Neural crest cell (in vitro differentiated cells): ENCODE measurements around the gene CDRT15L2. TPM values are rescaled to one million over a fixed set of nuclear protein-coding genes. Genes with fewer than 3 reads are reported as not detected.
"Not testable (repeated sequence)": the region's sequence is repeated elsewhere in the genome, so short reads cannot be mapped to it uniquely, and the experiment has no call there.

Experiments
- DNase-seq: peaks from one replicate; pipeline ENCODE4 v3.0.0; 2021; ENCODE audit warnings: low read depth, mixed read lengths, low spot score
- H3K27ac Mint-ChIP-seq: one replicate; pipeline ENCODE4 v1.8.0; 2021; ENCODE audit warnings: mild to moderate bottlenecking, mixed read lengths; ENCODE audit not compliant: unreplicated experiment
- H3K27me3 Mint-ChIP-seq: 2 replicates; pipeline ENCODE4 v1.8.0; 2021; ENCODE audit warnings: low read depth, mild to moderate bottlenecking, mixed read lengths
- H3K36me3 Mint-ChIP-seq: 2 replicates; pipeline ENCODE4 v1.8.0; 2021; ENCODE audit warnings: low read depth, mild to moderate bottlenecking, mixed read lengths
- H3K4me1 Mint-ChIP-seq: 2 replicates; pipeline ENCODE4 v1.8.0; 2021; ENCODE audit warnings: mixed read lengths
- H3K4me3 Mint-ChIP-seq: one replicate; pipeline ENCODE4 v1.8.0; 2021; ENCODE audit warnings: mild to moderate bottlenecking, mixed read lengths
- H3K9me3 Mint-ChIP-seq: 2 replicates; pipeline ENCODE4 v1.8.0; 2021; ENCODE audit warnings: mixed read lengths
- long read RNA-seq: library from polyadenylated mRNA; unstranded; transcript quantifications from one replicate; pipeline ENCODE4 v2.0.0, GENCODE V29; 2020
- total RNA-seq: library from RNA; stranded (reverse); gene quantifications from 2 replicates; pipeline ENCODE4 v1.2.1, GENCODE V29; 2021

Gene CDRT15L2
- total RNA-seq = not detected in 2 replicates
- long read RNA-seq = 0 reads

DNA sequence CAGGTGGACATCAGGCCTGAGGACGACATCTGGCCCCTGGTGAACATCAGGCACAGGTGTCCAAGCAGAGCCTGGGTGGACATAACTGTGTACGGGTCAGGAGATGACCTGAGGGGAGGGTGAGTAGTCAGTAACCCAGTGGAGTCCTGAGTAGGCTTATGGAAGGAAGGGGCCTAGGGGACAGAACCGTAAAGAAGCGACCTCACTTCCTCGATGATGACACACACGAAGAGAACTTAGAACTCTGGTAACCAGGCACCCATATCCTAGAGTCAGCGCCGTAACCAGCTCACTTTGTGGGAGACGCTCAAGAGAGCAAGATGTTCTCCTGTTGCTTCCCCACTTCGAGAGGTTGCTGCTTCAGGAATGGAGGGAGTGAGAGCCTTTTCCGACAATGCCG, at the start of gene CDRT15L2:
Gene CDRT15L2, plus strand, starts transcription at position 301 of the 400 bp plus-strand sequence. Its CDS starts 20 bp downstream, at position 321.
- not testable (repeated sequence) for H3K36me3 Mint-ChIP-seq, H3K27me3 Mint-ChIP-seq, H3K27ac Mint-ChIP-seq

GRCh38 chr17:20530104-20530503, 49.4 kb upstream of the CDRT15L2 start:
- not testable (repeated sequence) for H3K27me3 Mint-ChIP-seq, H3K27ac Mint-ChIP-seq, H3K9me3 Mint-ChIP-seq, H3K36me3 Mint-ChIP-seq, DNase-seq
- Mint-ChIP-seq H3K4me1 (peaks cover 14% of the 10 kb centered on the region), H3K4me3 (peak overlapping the region; percentile 88)

More for the DNA sequence above, at the start of gene CDRT15L2:
- not testable (repeated sequence) for H3K9me3 Mint-ChIP-seq, H3K4me3 Mint-ChIP-seq, H3K4me1 Mint-ChIP-seq, DNase-seq

GRCh38 chr17:20532544-20533090, 46.9 kb upstream of the CDRT15L2 start:
- not testable (repeated sequence) for H3K36me3 Mint-ChIP-seq
- Mint-ChIP-seq H3K27ac (peak overlapping the region; percentile 94), H3K4me1 (peaks cover 15% of the 10 kb centered on the region)

GRCh38 chr17:20533206-20533605, 46.3 kb upstream of the CDRT15L2 start:
- Mint-ChIP-seq H3K27ac (peak overlapping the region; percentile 94), H3K4me3 (peak overlapping the region; percentile 90), H3K4me1 (peaks cover 15% of the 10 kb centered on the region)
- DNase-seq, H3K36me3 Mint-ChIP-seq, H3K9me3 Mint-ChIP-seq, H3K27me3 Mint-ChIP-seq: not testable (repeated sequence)

More at GRCh38 chr17:20532544-20533090, 46.9 kb upstream of the CDRT15L2 start:
- H3K4me3 Mint-ChIP-seq = peak overlapping the region; percentile 90
- H3K9me3 Mint-ChIP-seq, H3K27me3 Mint-ChIP-seq, DNase-seq: not testable (repeated sequence)

GRCh38 chr17:20534711-20535550, 44.6 kb upstream of the CDRT15L2 start:
- H3K9me3 Mint-ChIP-seq, H3K36me3 Mint-ChIP-seq, H3K27me3 Mint-ChIP-seq, DNase-seq, H3K27ac Mint-ChIP-seq: not testable (repeated sequence)
- H3K4me1 Mint-ChIP-seq = peaks cover 15% of the 10 kb centered on the region
- H3K4me3 Mint-ChIP-seq = peak overlapping the region; percentile 42

- H3K27me3 Mint-ChIP-seq, H3K4me3 Mint-ChIP-seq, H3K4me1 Mint-ChIP-seq, DNase-seq, H3K9me3 Mint-ChIP-seq, H3K36me3 Mint-ChIP-seq, H3K27ac Mint-ChIP-seq: not testable (repeated sequence)
Measured at GRCh38 chr17:20540414-20540813, 39.1 kb upstream of the CDRT15L2 start.

GRCh38 chr17:20540865-20541264, 38.7 kb upstream of the CDRT15L2 start:
- H3K27ac Mint-ChIP-seq, H3K9me3 Mint-ChIP-seq, H3K4me3 Mint-ChIP-seq, H3K27me3 Mint-ChIP-seq, H3K4me1 Mint-ChIP-seq, DNase-seq, H3K36me3 Mint-ChIP-seq: not testable (repeated sequence)

DNA sequence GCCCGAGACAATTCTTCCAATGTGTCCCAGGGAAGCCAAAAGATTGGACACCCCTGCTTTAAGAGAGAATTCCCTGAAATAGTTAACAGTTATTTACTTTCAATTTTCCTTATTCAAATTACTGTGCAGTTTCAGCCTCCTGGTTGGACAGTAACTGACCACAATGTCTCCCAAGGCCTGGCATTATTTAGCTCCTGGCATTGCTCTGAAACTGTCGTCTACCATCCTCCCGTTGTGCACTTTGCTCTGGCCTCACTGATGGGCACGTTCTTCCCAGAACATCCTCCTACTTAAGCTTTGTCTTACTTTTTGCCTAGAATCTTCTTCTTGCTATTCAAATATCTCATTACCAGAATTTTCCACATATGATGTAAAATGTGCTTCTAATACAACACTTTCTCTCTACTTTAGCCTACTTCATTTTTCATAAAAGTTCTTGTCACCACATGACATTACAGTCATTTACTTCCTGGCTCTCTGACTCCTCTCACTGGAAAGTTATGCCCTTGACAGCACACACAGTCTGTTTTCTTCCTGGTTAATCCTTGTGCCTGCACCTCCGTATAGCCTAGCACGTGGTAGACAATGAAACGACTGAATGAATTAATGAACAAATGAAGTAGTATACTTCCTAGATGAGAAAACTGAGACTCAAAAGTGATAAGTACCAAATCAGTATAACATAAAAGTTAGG, 37.5 kb upstream of the CDRT15L2 start:
- not testable (repeated sequence) for H3K27me3 Mint-ChIP-seq, H3K9me3 Mint-ChIP-seq, H3K4me3 Mint-ChIP-seq, H3K27ac Mint-ChIP-seq, DNase-seq, H3K4me1 Mint-ChIP-seq, H3K36me3 Mint-ChIP-seq

- H3K4me1 Mint-ChIP-seq, H3K9me3 Mint-ChIP-seq, DNase-seq, H3K36me3 Mint-ChIP-seq, H3K27me3 Mint-ChIP-seq, H3K27ac Mint-ChIP-seq, H3K4me3 Mint-ChIP-seq: not testable (repeated sequence)
Measured at GRCh38 chr17:20547923-20548322, 31.6 kb upstream of the CDRT15L2 start.

DNA sequence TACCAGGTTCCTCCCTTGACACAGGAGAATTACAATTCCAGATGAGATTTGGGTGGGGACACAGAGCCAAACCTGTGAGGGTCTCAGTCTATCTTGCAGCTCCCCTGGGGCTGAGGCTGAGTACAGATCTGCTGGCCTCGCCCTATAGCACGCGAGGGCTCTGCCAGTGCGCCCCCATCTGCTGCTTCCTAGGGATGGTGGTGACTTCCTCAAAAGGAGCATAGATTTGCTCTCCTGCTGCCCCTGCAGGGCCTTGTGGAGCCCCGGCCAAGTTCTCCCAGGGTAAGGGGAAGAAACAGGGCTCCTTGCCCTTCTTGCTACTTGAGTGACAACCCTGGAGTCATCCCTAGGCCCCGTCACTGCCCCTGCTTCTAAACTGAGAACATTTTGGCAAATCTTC, 26.6 kb upstream of the CDRT15L2 start:
- H3K27ac Mint-ChIP-seq, H3K9me3 Mint-ChIP-seq, H3K4me1 Mint-ChIP-seq, H3K4me3 Mint-ChIP-seq, H3K27me3 Mint-ChIP-seq, DNase-seq, H3K36me3 Mint-ChIP-seq: not testable (repeated sequence)

DNA sequence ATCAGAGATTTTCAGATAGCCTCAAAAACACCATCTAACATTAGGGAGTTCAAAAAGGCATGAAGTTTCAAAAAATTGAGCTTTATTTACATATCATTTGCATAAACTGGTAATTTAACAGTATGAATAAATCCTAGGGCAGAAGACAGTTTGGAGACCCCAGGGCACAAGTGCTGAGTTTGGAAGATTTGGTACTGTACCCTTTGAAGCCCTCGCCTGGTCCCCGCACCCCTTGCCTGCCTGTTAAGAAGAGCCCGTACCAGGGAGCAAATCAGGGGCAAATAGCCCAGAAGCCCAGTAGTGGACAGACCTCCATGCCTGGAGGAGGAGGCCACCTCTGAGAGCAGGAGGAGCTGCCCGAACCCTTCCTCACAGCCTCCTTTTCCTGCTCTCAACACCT, 24.8 kb upstream of the CDRT15L2 start:
- not testable (repeated sequence) for H3K36me3 Mint-ChIP-seq, H3K27ac Mint-ChIP-seq, DNase-seq, H3K9me3 Mint-ChIP-seq, H3K4me1 Mint-ChIP-seq, H3K27me3 Mint-ChIP-seq, H3K4me3 Mint-ChIP-seq

DNA sequence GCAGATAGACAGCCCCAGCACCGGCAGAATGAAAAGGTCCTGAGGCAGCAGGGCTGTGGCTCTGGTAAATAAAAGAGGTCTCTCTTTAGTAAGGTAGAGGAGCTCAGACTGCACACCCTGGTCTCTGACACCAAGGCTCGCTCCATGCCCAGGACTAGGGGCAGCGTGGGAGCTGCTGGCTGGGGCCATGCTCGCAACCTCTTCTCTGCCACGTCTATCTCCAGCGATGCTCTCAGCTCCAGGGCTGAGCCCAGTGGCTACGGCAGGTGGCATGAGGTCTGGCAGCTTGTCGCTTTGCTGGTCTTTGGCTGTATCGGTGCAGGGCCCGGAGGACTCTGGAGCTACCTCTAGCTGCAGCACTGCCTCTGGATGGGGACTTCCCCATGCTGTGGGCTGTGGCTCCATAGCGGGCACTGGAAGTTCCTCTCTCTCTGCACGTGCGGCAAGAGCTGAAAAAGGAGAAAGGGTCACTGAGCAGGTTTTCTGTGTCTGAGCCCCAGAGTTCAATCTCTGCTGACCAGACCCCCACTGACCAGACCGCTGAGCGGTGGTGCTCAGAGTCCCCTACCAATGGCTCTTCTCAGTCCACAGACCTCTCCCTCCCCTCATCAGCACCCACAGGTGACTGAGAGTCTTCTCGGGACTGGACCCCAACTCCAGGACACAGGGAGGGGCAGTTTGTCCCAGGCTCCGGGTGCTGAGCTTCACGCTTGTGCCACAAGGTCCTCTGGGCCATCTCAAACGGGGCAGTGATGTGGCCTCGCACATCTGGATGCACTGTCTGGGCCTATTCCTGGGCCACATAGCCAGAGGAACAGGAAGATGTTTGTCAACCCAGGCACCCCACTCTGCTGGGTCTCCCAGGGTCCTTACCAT, 24.2 kb upstream of the CDRT15L2 start:
- not testable (repeated sequence) for H3K4me3 Mint-ChIP-seq, H3K4me1 Mint-ChIP-seq, DNase-seq, H3K27ac Mint-ChIP-seq, H3K36me3 Mint-ChIP-seq, H3K9me3 Mint-ChIP-seq, H3K27me3 Mint-ChIP-seq

DNA sequence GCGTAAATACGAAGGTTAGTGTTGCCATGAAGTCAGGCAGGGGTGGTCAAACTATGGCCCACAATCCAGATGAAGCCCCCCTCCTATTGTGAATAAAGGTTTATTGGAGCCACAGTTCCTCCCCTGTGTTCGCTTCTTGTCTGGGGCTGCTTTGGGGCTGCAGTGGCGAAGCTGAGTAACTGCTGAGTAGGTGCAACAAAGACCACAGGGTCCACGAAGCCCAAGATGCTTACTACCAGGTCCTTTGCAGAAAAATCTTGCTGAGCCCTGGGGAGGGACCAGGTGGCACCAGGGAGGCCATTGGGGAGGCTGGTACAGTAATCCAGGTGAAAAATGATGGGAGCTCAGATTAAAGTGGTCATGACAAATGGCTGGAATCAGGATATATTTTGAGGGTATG, 21.4 kb upstream of the CDRT15L2 start:
- not testable (repeated sequence) for DNase-seq, H3K27ac Mint-ChIP-seq, H3K4me3 Mint-ChIP-seq, H3K36me3 Mint-ChIP-seq, H3K27me3 Mint-ChIP-seq, H3K9me3 Mint-ChIP-seq, H3K4me1 Mint-ChIP-seq
